Activated naive CD4-positive, alpha-beta T cell treated with anti-CD3 and anti-CD28 coated beads, Interleukin-2, amount 50 U/mL, for 24 hours (primary cell): Measurements from ENCODE around the gene EPHA4.

ENCODE experiments used
- H3K27ac Mint-ChIP-seq: one replicate; pipeline ENCODE4 v1.8.0; 2021; ENCODE audit warnings: mild to moderate bottlenecking, mixed read lengths
- H3K27me3 Mint-ChIP-seq: one replicate; pipeline ENCODE4 v1.8.0; 2021; ENCODE audit warnings: mixed read lengths
- H3K36me3 Mint-ChIP-seq: one replicate; pipeline ENCODE4 v1.8.0; 2021; ENCODE audit warnings: mixed read lengths
- H3K4me1 Mint-ChIP-seq: one replicate; pipeline ENCODE4 v1.8.0; 2021; ENCODE audit warnings: mixed read lengths
- H3K4me3 Mint-ChIP-seq: one replicate; pipeline ENCODE4 v1.8.0; 2021; ENCODE audit warnings: mild to moderate bottlenecking, mixed read lengths
- H3K9me3 Mint-ChIP-seq: one replicate; pipeline ENCODE4 v1.8.0; 2021; ENCODE audit warnings: mixed read lengths

The EPHA4 gene

GRCh38 chr2:221506469-221506868 lies 65.6 kb downstream of the EPHA4 start:
- Mint-ChIP-seq H3K9me3 (no peaks in the 10 kb centered on the region), H3K27me3 (no peaks in the 10 kb centered on the region), H3K4me3 (no peak overlapping the region), H3K36me3 (peaks cover 1% of the 10 kb centered on the region), H3K4me1 (peaks cover 23% of the 10 kb centered on the region), H3K27ac (no peak overlapping the region)

- no peak overlapping the region for H3K4me3 Mint-ChIP-seq
- H3K27me3 Mint-ChIP-seq = no peaks in the 10 kb centered on the region
- no peaks in the 10 kb centered on the region for H3K36me3 Mint-ChIP-seq
- no peaks in the 10 kb centered on the region for H3K9me3 Mint-ChIP-seq
- H3K27ac Mint-ChIP-seq = no peak overlapping the region
- peaks cover 18% of the 10 kb centered on the region for H3K4me1 Mint-ChIP-seq
These were observed 66.5 kb downstream of the EPHA4 start for GRCh38 chr2:221505605-221506004.

- Mint-ChIP-seq H3K4me1 (peaks cover 18% of the 10 kb centered on the region), H3K36me3 (no peaks in the 10 kb centered on the region), H3K27ac (no peak overlapping the region), H3K27me3 (no peaks in the 10 kb centered on the region), H3K4me3 (no peak overlapping the region), H3K9me3 (no peaks in the 10 kb centered on the region)
These were observed 67.2 kb downstream of the EPHA4 start for GRCh38 chr2:221504905-221505304.

- no peaks in the 10 kb centered on the region for H3K36me3 Mint-ChIP-seq
- peaks cover 18% of the 10 kb centered on the region for H3K4me1 Mint-ChIP-seq
- H3K27ac Mint-ChIP-seq = no peak overlapping the region
- H3K9me3 Mint-ChIP-seq = no peaks in the 10 kb centered on the region
- H3K27me3 Mint-ChIP-seq = no peaks in the 10 kb centered on the region
- no peak overlapping the region for H3K4me3 Mint-ChIP-seq
These were observed 68.1 kb downstream of the EPHA4 start for GRCh38 chr2:221503965-221504364.

GRCh38 chr2:221502270-221503010 lies 69.7 kb downstream of the EPHA4 start:
- Mint-ChIP-seq H3K27ac (no peak overlapping the region), H3K4me1 (peaks cover 18% of the 10 kb centered on the region), H3K4me3 (no peak overlapping the region), H3K36me3 (peaks cover 2% of the 10 kb centered on the region), H3K27me3 (no peaks in the 10 kb centered on the region), H3K9me3 (no peaks in the 10 kb centered on the region)

- H3K27ac Mint-ChIP-seq = no peak overlapping the region
- H3K36me3 Mint-ChIP-seq = peaks cover 2% of the 10 kb centered on the region
- no peaks in the 10 kb centered on the region for H3K9me3 Mint-ChIP-seq
- no peaks in the 10 kb centered on the region for H3K27me3 Mint-ChIP-seq
- peaks cover 18% of the 10 kb centered on the region for H3K4me1 Mint-ChIP-seq
- H3K4me3 Mint-ChIP-seq = no peak overlapping the region
These were observed 70.2 kb downstream of the EPHA4 start for GRCh38 chr2:221501883-221502269.

- Mint-ChIP-seq H3K36me3 (peaks cover 2% of the 10 kb centered on the region), H3K27ac (no peak overlapping the region), H3K4me3 (no peak overlapping the region), H3K9me3 (no peaks in the 10 kb centered on the region), H3K27me3 (no peaks in the 10 kb centered on the region), H3K4me1 (peaks cover 18% of the 10 kb centered on the region)
These were observed 70.8 kb downstream of the EPHA4 start for GRCh38 chr2:221501210-221501882.

- no peaks in the 10 kb centered on the region for H3K9me3 Mint-ChIP-seq
- H3K4me3 Mint-ChIP-seq = no peak overlapping the region
- H3K27me3 Mint-ChIP-seq = no peaks in the 10 kb centered on the region
- peaks cover 2% of the 10 kb centered on the region for H3K36me3 Mint-ChIP-seq
- H3K4me1 Mint-ChIP-seq = peaks cover 18% of the 10 kb centered on the region
- no peak overlapping the region for H3K27ac Mint-ChIP-seq
These were observed 71.4 kb downstream of the EPHA4 start for GRCh38 chr2:221500501-221501209.

- H3K27ac Mint-ChIP-seq = no peak overlapping the region
- no peak overlapping the region for H3K4me3 Mint-ChIP-seq
- no peaks in the 10 kb centered on the region for H3K9me3 Mint-ChIP-seq
- no peaks in the 10 kb centered on the region for H3K4me1 Mint-ChIP-seq
- peaks cover 9% of the 10 kb centered on the region for H3K36me3 Mint-ChIP-seq
- no peaks in the 10 kb centered on the region for H3K27me3 Mint-ChIP-seq
These were observed 76.4 kb downstream of the EPHA4 start for GRCh38 chr2:221495731-221496130.

- no peak overlapping the region for H3K4me3 Mint-ChIP-seq
- no peaks in the 10 kb centered on the region for H3K27me3 Mint-ChIP-seq
- H3K9me3 Mint-ChIP-seq = no peaks in the 10 kb centered on the region
- H3K36me3 Mint-ChIP-seq = peaks cover 9% of the 10 kb centered on the region
- H3K27ac Mint-ChIP-seq = no peak overlapping the region
- H3K4me1 Mint-ChIP-seq = no peaks in the 10 kb centered on the region
These were observed 77.5 kb downstream of the EPHA4 start for GRCh38 chr2:221494556-221494955.

- H3K4me3 Mint-ChIP-seq = no peak overlapping the region
- H3K27me3 Mint-ChIP-seq = no peaks in the 10 kb centered on the region
- H3K9me3 Mint-ChIP-seq = no peaks in the 10 kb centered on the region
- no peak overlapping the region for H3K27ac Mint-ChIP-seq
- H3K4me1 Mint-ChIP-seq = no peaks in the 10 kb centered on the region
- H3K36me3 Mint-ChIP-seq = peaks cover 9% of the 10 kb centered on the region
These were observed 78.7 kb downstream of the EPHA4 start for GRCh38 chr2:221493391-221493790.

GRCh38 chr2:221492636-221493035 lies 79.5 kb downstream of the EPHA4 start:
- Mint-ChIP-seq H3K27ac (no peak overlapping the region), H3K36me3 (peaks cover 7% of the 10 kb centered on the region), H3K4me1 (no peaks in the 10 kb centered on the region), H3K9me3 (no peaks in the 10 kb centered on the region), H3K27me3 (no peaks in the 10 kb centered on the region), H3K4me3 (no peak overlapping the region)

GRCh38 chr2:221490506-221491060 lies 81.5 kb downstream of the EPHA4 start:
- no peaks in the 10 kb centered on the region for H3K27me3 Mint-ChIP-seq
- H3K36me3 Mint-ChIP-seq = peaks cover 7% of the 10 kb centered on the region
- no peaks in the 10 kb centered on the region for H3K9me3 Mint-ChIP-seq
- no peak overlapping the region for H3K4me3 Mint-ChIP-seq
- H3K27ac Mint-ChIP-seq = no peak overlapping the region
- H3K4me1 Mint-ChIP-seq = no peaks in the 10 kb centered on the region

GRCh38 chr2:221488136-221488807 lies 83.8 kb downstream of the EPHA4 start:
- peaks cover 5% of the 10 kb centered on the region for H3K36me3 Mint-ChIP-seq
- H3K4me3 Mint-ChIP-seq = no peak overlapping the region
- no peaks in the 10 kb centered on the region for H3K9me3 Mint-ChIP-seq
- no peaks in the 10 kb centered on the region for H3K4me1 Mint-ChIP-seq
- H3K27ac Mint-ChIP-seq = no peak overlapping the region
- no peaks in the 10 kb centered on the region for H3K27me3 Mint-ChIP-seq

- Mint-ChIP-seq H3K4me1 (no peaks in the 10 kb centered on the region), H3K4me3 (no peak overlapping the region), H3K27ac (no peak overlapping the region), H3K9me3 (no peaks in the 10 kb centered on the region), H3K36me3 (peaks cover 3% of the 10 kb centered on the region), H3K27me3 (no peaks in the 10 kb centered on the region)
These were observed 86.0 kb downstream of the EPHA4 start for GRCh38 chr2:221486106-221486505.
